ENCODE results near the gene DAB2. TPM values are rescaled to one million over a fixed set of nuclear protein-coding genes. Genes with fewer than 3 reads are reported as not detected.

Gene DAB2
- polyA plus RNA-seq, 1 experiment = 206 TPM

GRCh38 chr5:39414426-39414825 is 10.4 kb downstream of the DAB2 start:
- no peak overlapping the region for H3K27ac ChIP-seq (ENCODE audit: low read depth, low read length)
- ChIA-PET CTCF (interaction anchor here (0.5 to 4.0 kb wide), 5 partner anchors 9 to 157 kb away, joined by 3 to 22 read pairs (median 3); partner anchors contain the start of gene DAB2), POLR2A (interaction anchor here (0.6 to 5.1 kb wide), 4 partner anchors 10 to 1554 kb away, joined by 5 to 47 read pairs (median 7); partner anchors contain the start of gene DAB2)
- H3K27me3 ChIP-seq (ENCODE audit: control insufficient read depth, insufficient read depth, low read length) = no peaks in the 10 kb centered on the region
- H3K9me3 ChIP-seq (ENCODE audit: control insufficient read depth, insufficient read depth, low read length) = no peaks in the 10 kb centered on the region
- H3K4me3 ChIP-seq (ENCODE audit: low read depth, low read length) = no peak overlapping the region
- DNase-seq (ENCODE audit: low read depth, low spot score) = no peak
- no peak for TF ChIP-seq CTCF (IDR thresholded peaks at IDR 0.05; ENCODE audit: low read depth, low read length)

GRCh38 chr5:39413771-39414170 is 11.0 kb downstream of the DAB2 start:
- no peaks in the 10 kb centered on the region for H3K27me3 ChIP-seq (ENCODE audit: control insufficient read depth, insufficient read depth, low read length)
- H3K27ac ChIP-seq (ENCODE audit: low read depth, low read length) = no peak overlapping the region
- DNase-seq (ENCODE audit: low read depth, low spot score) = no peak
- POLR2A ChIA-PET = interaction anchor here (0.6 to 5.1 kb wide), 3 partner anchors 11 to 1554 kb away, joined by 5 to 47 read pairs (median 5); partner anchors contain the start of gene DAB2
- CTCF ChIA-PET = interaction anchor here (0.5 to 4.0 kb wide), 5 partner anchors 10 to 133 kb away, joined by 3 to 22 read pairs (median 4); no protein-coding TSS in a partner anchor
- no peaks in the 10 kb centered on the region for H3K9me3 ChIP-seq (ENCODE audit: control insufficient read depth, insufficient read depth, low read length)
- H3K4me3 ChIP-seq (ENCODE audit: low read depth, low read length) = no peak overlapping the region
- no peak for TF ChIP-seq CTCF (IDR thresholded peaks at IDR 0.05; ENCODE audit: low read depth, low read length)

DNA sequence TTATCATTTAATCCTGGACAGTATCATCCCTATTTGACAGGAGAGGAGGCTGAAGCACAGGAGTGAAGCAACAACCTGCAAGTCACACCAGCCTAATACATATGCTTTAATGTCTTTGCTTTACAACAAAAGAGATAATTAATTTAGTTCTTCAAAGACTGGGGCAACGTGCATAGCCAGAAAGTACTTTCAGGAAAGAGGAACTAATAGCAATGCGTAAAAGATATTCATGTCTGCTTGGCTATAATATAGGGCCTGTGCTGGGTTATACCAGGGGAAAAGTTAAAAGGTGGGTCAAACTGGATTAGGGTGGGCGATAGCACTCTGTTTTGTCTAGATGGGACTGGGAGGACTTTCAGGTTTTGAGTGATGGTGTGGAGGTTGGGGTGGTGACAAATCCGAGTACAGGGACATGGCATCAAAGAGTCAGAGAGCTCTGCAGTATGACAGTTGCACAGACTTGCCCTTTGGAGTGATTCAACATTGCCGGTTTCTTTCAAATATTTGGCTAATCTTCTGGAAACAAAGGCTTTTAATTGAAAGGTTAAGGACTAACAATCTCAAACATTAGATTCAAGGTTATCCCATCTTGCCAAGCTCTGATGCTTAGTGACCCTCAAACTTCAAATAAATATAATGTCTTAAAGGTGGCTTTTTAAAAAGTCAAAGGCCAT is 11.9 kb downstream of the DAB2 start:
- H3K27me3 ChIP-seq (ENCODE audit: control insufficient read depth, insufficient read depth, low read length) = no peaks in the 10 kb centered on the region
- H3K9me3 ChIP-seq (ENCODE audit: control insufficient read depth, insufficient read depth, low read length) = no peaks in the 10 kb centered on the region
- no peak for DNase-seq (ENCODE audit: low read depth, low spot score)
- H3K4me3 ChIP-seq (ENCODE audit: low read depth, low read length) = no peak overlapping the region
- ChIA-PET POLR2A (interaction anchor here (1.0 to 5.1 kb wide), 3 partner anchors 11 to 107 kb away, joined by 5 to 47 read pairs (median 8); partner anchors contain the start of gene DAB2), CTCF (interaction anchor here (1.0 to 4.0 kb wide), 3 partner anchors 36 to 134 kb away, joined by 4 to 22 read pairs (median 5); no protein-coding TSS in a partner anchor)
- no peak overlapping the region for H3K27ac ChIP-seq (ENCODE audit: low read depth, low read length)
- TF ChIP-seq CTCF (IDR thresholded peaks at IDR 0.05; ENCODE audit: low read depth, low read length) = no peak

GRCh38 chr5:39411985-39412384 is 12.8 kb downstream of the DAB2 start:
- Histone ChIP-seq H3K27me3 (ENCODE audit: control insufficient read depth, insufficient read depth, low read length) (no peaks in the 10 kb centered on the region), H3K4me3 (ENCODE audit: low read depth, low read length) (no peak overlapping the region), H3K27ac (ENCODE audit: low read depth, low read length) (no peak overlapping the region), H3K9me3 (ENCODE audit: control insufficient read depth, insufficient read depth, low read length) (no peaks in the 10 kb centered on the region)
- TF ChIP-seq CTCF (IDR thresholded peaks at IDR 0.05; ENCODE audit: low read depth, low read length) = no peak
- CTCF ChIA-PET = no interaction called here
- DNase-seq (ENCODE audit: low read depth, low spot score) = no peak
- POLR2A ChIA-PET = interaction anchor here (1.0 to 5.1 kb wide), 3 partner anchors 12 to 108 kb away, joined by 8 to 47 read pairs (median 10); partner anchors contain the start of gene DAB2

DNA sequence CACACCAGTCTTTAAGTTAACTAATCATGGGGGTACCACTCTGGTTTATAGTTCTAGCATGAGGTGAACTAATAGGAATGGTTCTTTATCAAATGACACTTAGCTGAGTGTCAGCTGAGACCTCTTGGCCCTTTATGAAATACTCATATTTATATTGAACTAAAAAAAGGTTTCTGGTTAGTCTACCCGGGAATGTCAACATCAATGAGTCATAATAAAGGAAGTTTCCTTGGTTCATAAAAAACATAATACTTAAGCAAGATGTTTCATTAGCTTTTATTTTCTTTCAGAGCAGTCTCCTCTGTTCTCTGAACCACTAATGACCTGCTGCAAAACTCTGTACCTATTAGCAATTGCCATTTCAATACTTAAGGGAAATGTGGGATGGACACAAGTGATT is 13.7 kb downstream of the DAB2 start:
- DNase-seq (ENCODE audit: low read depth, low spot score) = no peak
- Histone ChIP-seq H3K27ac (ENCODE audit: low read depth, low read length) (peak overlapping the region; percentile 58), H3K27me3 (ENCODE audit: control insufficient read depth, insufficient read depth, low read length) (no peaks in the 10 kb centered on the region), H3K9me3 (ENCODE audit: control insufficient read depth, insufficient read depth, low read length) (no peaks in the 10 kb centered on the region), H3K4me3 (ENCODE audit: low read depth, low read length) (no peak overlapping the region)
- POLR2A ChIA-PET = interaction anchor here (0.8 to 1.7 kb wide), 4 partner anchors 10 to 16 kb away, joined by 3 to 22 read pairs (median 9); partner anchors contain the start of gene DAB2
- CTCF ChIA-PET = interaction anchor here (0.6 to 1.4 kb wide), 5 partner anchors 14 to 168 kb away, joined by 3 to 6 read pairs (median 4); partner anchors contain the start of gene DAB2
- no peak for TF ChIP-seq CTCF (IDR thresholded peaks at IDR 0.05; ENCODE audit: low read depth, low read length)

Measured in AG04450 (cell line).